HFF-Myc (cell line): ENCODE results near the gene FLRT1.

Source experiments
- DNase-seq: peaks from one replicate; pipeline ENCODE4 v3.0.0-alpha.2; 2011; ENCODE audit warnings: low read depth; ENCODE audit errors: extremely low read depth
- H3K4me3 ChIP-seq: replicated peaks from 2 replicates; pipeline ENCODE4 v1.5.1; 2011; ENCODE audit warnings: low read depth, mild to moderate bottlenecking, control low read depth, low read length
- CTCF ChIP-seq: IDR thresholded peaks from 2 replicates; pipeline ENCODE4 v1.5.1; 2012; ENCODE audit warnings: mild to moderate bottlenecking, low read depth, low read length, control low read depth; ENCODE audit errors: missing control alignments

The FLRT1 gene

GRCh38 chr11:64052938-64053622, 17.3 kb downstream of the FLRT1 start:
- DNase-seq = no peak
- H3K4me3 ChIP-seq = no peak overlapping the region
- TF ChIP-seq CTCF = no peak

GRCh38 chr11:64053699-64054098, 18.0 kb downstream of the FLRT1 start:
- DNase-seq = no peak
- TF ChIP-seq CTCF = no peak
- H3K4me3 ChIP-seq = no peak overlapping the region

- no peak for DNase-seq
- no peak overlapping the region for H3K4me3 ChIP-seq
- no peak for TF ChIP-seq CTCF
Measured at GRCh38 chr11:64055077-64055476, 19.3 kb downstream of the FLRT1 start.

GRCh38 chr11:64056213-64056785, 20.6 kb downstream of the FLRT1 start:
- TF ChIP-seq CTCF = no peak
- H3K4me3 ChIP-seq = no peak overlapping the region
- no peak for DNase-seq

DNA sequence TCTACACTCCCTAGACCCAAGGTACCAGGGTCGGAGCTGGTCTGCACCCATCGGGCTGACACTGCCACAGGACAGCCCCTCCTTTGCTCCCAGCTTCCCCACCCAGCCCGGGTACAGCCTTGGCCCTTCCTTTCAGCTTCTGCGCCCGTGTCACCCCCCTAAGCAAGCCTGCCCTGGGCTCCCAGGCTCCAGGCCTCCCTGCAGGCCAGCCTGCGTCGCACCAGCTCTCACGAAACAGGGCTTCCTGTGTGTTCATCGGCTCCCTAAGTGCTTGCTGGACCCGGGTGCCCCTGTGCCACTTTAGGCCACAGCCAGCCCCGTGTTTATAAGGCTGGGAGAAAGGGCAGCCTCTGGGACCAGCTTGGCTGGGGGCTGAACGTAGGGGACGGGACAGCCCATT, 21.1 kb downstream of the FLRT1 start:
- TF ChIP-seq CTCF = no peak
- no peak overlapping the region for H3K4me3 ChIP-seq
- no peak for DNase-seq

DNA sequence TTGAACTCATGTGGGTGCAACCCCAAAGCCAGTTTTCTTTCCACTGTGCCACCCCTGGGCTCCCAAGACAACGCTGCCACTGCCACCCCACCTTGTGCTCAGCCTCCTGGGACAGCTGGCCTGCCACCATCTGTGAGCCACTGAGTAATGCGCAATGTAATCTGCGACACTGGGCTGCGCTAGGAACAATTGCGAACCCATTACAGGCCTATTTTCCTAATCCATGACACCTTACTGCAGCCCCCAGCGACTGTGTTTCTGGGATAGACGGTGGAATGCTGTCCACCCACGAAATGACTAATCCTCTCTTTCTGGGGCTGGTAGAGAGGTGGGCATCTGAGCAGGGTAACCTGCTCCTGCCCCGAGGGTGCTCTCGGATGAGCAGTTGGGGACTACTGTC, 22.2 kb downstream of the FLRT1 start:
- DNase-seq = no peak
- no peak for TF ChIP-seq CTCF
- H3K4me3 ChIP-seq = no peak overlapping the region
